A549 (cell line): ENCODE measurements around the gene CENPB. TPM values are rescaled to one million over a fixed set of nuclear protein-coding genes. Genes with fewer than 3 reads are reported as not detected.

Source experiments
- ATAC-seq, 2 experiments: fragments of 200-7000 bp in 1 of 2; fragments of >200 bp in 1 of 2; cut with Nextera tagmentation in 1 of 2; cut with Tn5 transposase in 1 of 2; 3 replicates each; pipeline versions ENCODE4 v1.8.0 to v1.9.1; 2018 to 2020; ENCODE audit warnings: mild to moderate bottlenecking in 1 of 2, moderate library complexity in 1 of 2
- CTCF ChIA-PET: fragments of 300-600 bp; sonication (Branson Sonifier 250); formaldehyde crosslinking; extraction: SDS; loops from one replicate; lab custom pipeline; 2021; ENCODE audit warnings: antibody characterized with exemption, inconsistent platforms; lab: Yijun Ruan, JAX
- POLR2A ChIA-PET: fragments of 350-600 bp; formaldehyde crosslinking; extraction: SDS; loops from one replicate; lab custom pipeline; 2021; ENCODE audit warnings: antibody characterized with exemption, inconsistent platforms; lab: Yijun Ruan, JAX
- DNase-seq, 2 experiments: peaks; one replicate each; pipeline versions ENCODE4 v3.0.0 to v3.0.0-alpha.2; 2011 to 2016; ENCODE audit warnings: low read depth in 1 of 2, low spot score in 1 of 2
- FAIRE-seq: peaks from 2 replicates; lab custom pipeline; 2011; peaks lifted over from hg19 to GRCh38; lab: Jason Lieb, UNC
- H3K27ac ChIP-seq, 2 experiments: fragments of >200 bp; sonication (Bioruptor Twin); formaldehyde crosslinking; 3 replicates each; pipeline ENCODE4 v1.5.1; 2016 to 2017
- H3K4me1 ChIP-seq: fragments of >200 bp; sonication (Bioruptor Twin); formaldehyde crosslinking; 3 replicates; pipeline ENCODE4 v1.6.1; 2016
- H3K4me2 ChIP-seq: fragments of >200 bp; sonication (Bioruptor Twin); formaldehyde crosslinking; 3 replicates; pipeline ENCODE4 v1.6.1; 2016
- H3K4me3 ChIP-seq: fragments of >200 bp; sonication (Bioruptor Twin); formaldehyde crosslinking; 3 replicates; pipeline ENCODE4 v1.5.1; 2016
- H3K9me3 ChIP-seq: fragments of >200 bp; sonication (Bioruptor Twin); formaldehyde crosslinking; 3 replicates; pipeline ENCODE4 v1.6.1; 2016
- CHD2 ChIP-seq: fragments of 150-350 bp; IDR thresholded peaks from 2 replicates; pipeline ENCODE4 v1.6.1; 2014; ENCODE audit warnings: low read length; ENCODE audit not compliant: partially characterized antibody
- EP300 ChIP-seq, 2 experiments: fragments of >200 bp; sonication (Bioruptor Twin); formaldehyde crosslinking; IDR thresholded peaks; 2 replicates in 1 of 2; 3 replicates in 1 of 2; pipeline ENCODE4 v1.6.1; 2016 to 2017
- ESRRA ChIP-seq: fragments of 150-350 bp; IDR thresholded peaks from 2 replicates; pipeline ENCODE4 v1.6.1; 2014; ENCODE audit warnings: mild to moderate bottlenecking, low read length, borderline replicate concordance
- FOSB ChIP-seq: fragments of 250-450 bp; sonication (Bioruptor Pico); IDR thresholded peaks from 2 replicates; pipeline ENCODE4 v1.5.0; 2020; ENCODE audit warnings: mild to moderate bottlenecking, moderate library complexity
- FOSL2 ChIP-seq, 2 experiments: fragments of 450-650 bp in 1 of 2; fragments of >200 bp in 1 of 2; sonication (Bioruptor Twin) in 1 of 2; formaldehyde crosslinking; IDR thresholded peaks; 2 replicates each; pipeline versions ENCODE4 v1.5.0 to v1.6.1; 2016 to 2020; ENCODE audit warnings: mild to moderate bottlenecking in 1 of 2, moderate library complexity in 1 of 2
- FOXS1 ChIP-seq: fragments of 250-450 bp; sonication (Bioruptor Pico); IDR thresholded peaks from 2 replicates; pipeline ENCODE4 v1.5.0; 2020; ENCODE audit warnings: mild to moderate bottlenecking, moderate library complexity
- GATA3 ChIP-seq: IDR thresholded peaks from 2 replicates; pipeline ENCODE4 v1.6.1; 2012; ENCODE audit warnings: borderline replicate concordance
- HDAC2 ChIP-seq: fragments of 200-600 bp; sonication (generic); IDR thresholded peaks from 2 replicates; pipeline ENCODE4 v1.6.1; 2016
- HEYL ChIP-seq: fragments of 250-450 bp; sonication (Bioruptor Pico); IDR thresholded peaks from 2 replicates; pipeline ENCODE4 v1.8.0; 2021; ENCODE audit warnings: mild to moderate bottlenecking, moderate library complexity
- HOXA7 ChIP-seq: fragments of 250-450 bp; sonication (Bioruptor Pico); IDR thresholded peaks from 2 replicates; pipeline ENCODE4 v1.5.0; 2020; ENCODE audit warnings: mild to moderate bottlenecking, moderate library complexity
- HOXB13 ChIP-seq: fragments of 250-450 bp; sonication (Bioruptor Pico); IDR thresholded peaks from 2 replicates; pipeline ENCODE4 v1.5.0; 2020; ENCODE audit warnings: low read depth, mild to moderate bottlenecking, moderate library complexity
- HOXB5 ChIP-seq: fragments of 250-450 bp; sonication (Bioruptor Pico); IDR thresholded peaks from 2 replicates; pipeline ENCODE4 v1.5.0; 2020; ENCODE audit warnings: mild to moderate bottlenecking, moderate library complexity
- JUN ChIP-seq, 2 experiments: fragments of >200 bp; sonication (Bioruptor Twin); formaldehyde crosslinking; IDR thresholded peaks; 2 replicates in 1 of 2; 3 replicates in 1 of 2; pipeline ENCODE4 v1.6.1; 2016 to 2017
- KDM1A ChIP-seq: fragments of 200-600 bp; sonication (generic); IDR thresholded peaks from 2 replicates; pipeline ENCODE4 v1.6.1; 2016; ENCODE audit warnings: low read depth, mild to moderate bottlenecking
- KDM5A ChIP-seq: fragments of 200-600 bp; sonication (generic); IDR thresholded peaks from 2 replicates; pipeline ENCODE4 v1.6.1; 2016; ENCODE audit warnings: antibody characterized with exemption, mild to moderate bottlenecking
- NR3C1 ChIP-seq: fragments of >200 bp; sonication (Bioruptor Twin); formaldehyde crosslinking; IDR thresholded peaks from 3 replicates; pipeline ENCODE4 v1.6.1; 2017
- PHF8 ChIP-seq: fragments of 200-600 bp; sonication (generic); IDR thresholded peaks from 2 replicates; pipeline ENCODE4 v1.6.1; 2016; ENCODE audit warnings: low read depth, mild to moderate bottlenecking, antibody characterized with exemption, moderate library complexity, borderline replicate concordance
- POLR2A ChIP-seq: IDR thresholded peaks from 2 replicates; pipeline ENCODE4 v1.6.1; 2012; ENCODE audit warnings: mild to moderate bottlenecking, low read length
- RARB ChIP-seq: fragments of 250-450 bp; sonication (Bioruptor Pico); IDR thresholded peaks from 2 replicates; pipeline ENCODE4 v1.8.0; 2021; ENCODE audit warnings: mild to moderate bottlenecking, moderate library complexity
- RFX5 ChIP-seq: fragments of 450-650 bp; IDR thresholded peaks from 2 replicates; pipeline ENCODE4 v1.7.1; 2014; ENCODE audit warnings: antibody characterized with exemption, mild to moderate bottlenecking, moderate library complexity
- SMC3 ChIP-seq: fragments of >200 bp; sonication (Bioruptor Twin); formaldehyde crosslinking; IDR thresholded peaks from 3 replicates; pipeline ENCODE4 v1.6.1; 2018; ENCODE audit warnings: inconsistent platforms
- ZFP36 ChIP-seq: fragments of 450-650 bp; IDR thresholded peaks from 2 replicates; pipeline ENCODE4 v1.6.1; 2014; ENCODE audit warnings: borderline replicate concordance; ENCODE audit not compliant: partially characterized antibody
- ZNF302 ChIP-seq: fragments of 250-450 bp; sonication (Bioruptor Pico); IDR thresholded peaks from 2 replicates; pipeline ENCODE4 v1.9.0; 2021; ENCODE audit warnings: inconsistent platforms, mild to moderate bottlenecking, moderate library complexity
- ZSCAN20 ChIP-seq: fragments of 250-450 bp; sonication (Bioruptor Pico); IDR thresholded peaks from 2 replicates; pipeline ENCODE4 v1.8.0; 2022; ENCODE audit warnings: mild to moderate bottlenecking, moderate library complexity
- WGBS: methylation state at CpG from one replicate; pipeline ENCODE4 v1.1.6; 2017; ENCODE audit errors: missing lambda C conversion rate; 5-methylcytosine and 5-hydroxymethylcytosine counted together
- polyA plus RNA-seq, 4 experiments: library from polyadenylated mRNA; depleted of rRNA in 3 of 4; stranded (reverse); fragments of >200 nt; fragmentation: RNase III in 1 of 4; extraction: RNeasy Plus Mini Kit Qiagen cat#74134 plus additional on column Dnase treatment in 1 of 4; gene quantifications; 2 replicates in 3 of 4; 3 replicates in 1 of 4; pipeline ENCODE4 v1.2.3, GENCODE V29; 2011 to 2017
- TF ChIP-seq, protein P1 (sequence below): fragments of >200 bp; sonication (Bioruptor Twin); formaldehyde crosslinking; IDR thresholded peaks from 3 replicates; pipeline ENCODE4 v1.6.1; 2016
- TF ChIP-seq, protein P2 (sequence below): fragments of 200-600 bp; sonication (generic); IDR thresholded peaks from 2 replicates; pipeline ENCODE4 v1.6.1; 2016; ENCODE audit warnings: antibody characterized with exemption, mild to moderate bottlenecking, moderate library complexity
- TF ChIP-seq, protein P3 (sequence below): IDR thresholded peaks from 2 replicates; pipeline ENCODE4 v1.6.1; 2012
- TF ChIP-seq, protein P4 (sequence below): fragments of >200 bp; sonication (Bioruptor Twin); formaldehyde crosslinking; IDR thresholded peaks from 3 replicates; pipeline ENCODE4 v1.5.1; 2016

The CENPB gene
- polyA plus RNA-seq, 2 of the 4 experiments (the other 2 are of a cell fraction): 42.6 to 106 TPM

DNA sequence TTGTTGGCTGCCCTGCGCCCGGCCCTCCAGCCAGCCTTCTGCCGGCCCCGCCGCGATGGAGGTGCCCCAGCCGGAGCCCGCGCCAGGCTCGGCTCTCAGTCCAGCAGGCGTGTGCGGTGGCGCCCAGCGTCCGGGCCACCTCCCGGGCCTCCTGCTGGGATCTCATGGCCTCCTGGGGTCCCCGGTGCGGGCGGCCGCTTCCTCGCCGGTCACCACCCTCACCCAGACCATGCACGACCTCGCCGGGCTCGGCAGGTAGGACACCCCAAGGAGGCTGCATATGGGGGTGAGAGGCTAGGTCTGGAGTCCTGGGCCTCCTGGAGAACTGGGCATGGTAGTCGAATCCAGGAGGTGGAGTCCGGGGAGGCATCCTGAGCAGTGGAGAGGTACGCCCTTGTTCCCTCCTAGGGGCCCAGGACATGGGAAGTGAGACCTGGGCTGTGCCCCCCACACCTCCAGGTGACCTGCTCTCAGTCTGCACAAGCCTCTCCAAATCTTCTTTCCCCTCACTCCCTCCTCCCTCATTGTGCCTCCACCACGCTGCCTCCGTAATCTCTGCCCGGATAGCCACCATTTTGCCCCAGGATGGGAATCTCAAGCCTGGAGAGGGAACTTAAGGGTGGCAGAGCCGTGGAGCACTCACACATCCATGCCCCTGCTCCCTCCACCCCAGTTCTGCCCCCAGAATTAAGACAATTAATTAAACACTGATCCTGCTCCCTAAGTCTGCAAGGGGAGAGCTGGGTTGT, 10.1 kb upstream of the CENPB start (continued):
- TF ChIP-seq, protein P1, sequence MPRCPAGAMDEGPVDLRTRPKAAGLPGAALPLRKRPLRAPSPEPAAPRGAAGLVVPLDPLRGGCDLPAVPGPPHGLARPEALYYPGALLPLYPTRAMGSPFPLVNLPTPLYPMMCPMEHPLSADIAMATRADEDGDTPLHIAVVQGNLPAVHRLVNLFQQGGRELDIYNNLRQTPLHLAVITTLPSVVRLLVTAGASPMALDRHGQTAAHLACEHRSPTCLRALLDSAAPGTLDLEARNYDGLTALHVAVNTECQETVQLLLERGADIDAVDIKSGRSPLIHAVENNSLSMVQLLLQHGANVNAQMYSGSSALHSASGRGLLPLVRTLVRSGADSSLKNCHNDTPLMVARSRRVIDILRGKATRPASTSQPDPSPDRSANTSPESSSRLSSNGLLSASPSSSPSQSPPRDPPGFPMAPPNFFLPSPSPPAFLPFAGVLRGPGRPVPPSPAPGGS: peak; percentile 15; the same call in 1 of the 3 replicates
- TF ChIP-seq GATA3: no peak
- TF ChIP-seq FOXS1 (CRISPR knock-in tag): no peak
- no peak for TF ChIP-seq EP300 (IDR thresholded peaks at IDR 0.05)
- no peak for TF ChIP-seq ZNF302 (CRISPR knock-in tag)

DNA sequence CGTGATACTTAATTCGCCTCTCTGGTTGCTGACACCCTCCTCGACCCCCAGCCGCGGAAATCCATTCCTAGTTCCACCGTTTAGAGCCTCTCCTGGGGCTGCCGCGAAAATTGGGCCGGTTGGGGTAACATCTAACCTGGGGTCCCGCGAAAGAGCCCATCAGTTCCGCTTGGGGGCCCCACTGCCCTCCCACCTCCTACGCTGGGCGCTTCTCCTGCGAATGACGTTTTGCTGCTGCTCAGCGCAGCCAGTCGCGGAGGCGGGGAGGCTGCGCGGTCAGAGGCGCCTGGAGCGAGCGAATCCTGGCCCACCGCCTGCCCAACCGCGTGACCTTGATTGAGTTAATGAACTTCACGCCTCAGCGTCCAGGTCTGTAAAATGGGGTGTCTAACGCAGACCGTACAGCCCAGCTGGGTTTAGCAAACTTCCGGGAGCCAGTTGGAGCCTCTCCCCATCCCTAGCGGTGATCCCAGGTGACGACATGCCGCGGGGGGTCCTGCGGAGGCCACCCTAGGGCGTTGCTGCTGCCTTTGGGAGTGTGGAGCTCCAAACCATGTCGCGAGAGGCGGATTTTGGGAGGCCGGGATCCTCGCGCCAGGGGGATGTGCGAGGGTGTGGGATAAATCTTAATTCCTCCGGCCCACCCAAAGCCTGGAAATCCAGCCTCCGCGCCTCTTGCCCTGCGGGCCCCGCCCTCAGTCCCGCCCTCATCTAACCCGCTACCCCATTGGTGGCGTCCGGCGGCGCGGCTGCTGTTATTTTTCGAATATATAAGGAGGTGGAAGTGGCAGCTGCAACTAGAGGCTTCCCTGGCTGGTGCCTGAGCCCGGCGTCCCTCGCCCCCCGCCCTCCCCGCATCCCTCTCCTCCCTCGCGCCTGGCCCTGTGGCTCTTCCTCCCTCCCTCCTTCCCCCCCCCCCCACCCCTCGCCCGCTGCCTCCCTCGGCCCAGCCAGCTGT, 9.2 kb upstream of the CENPB start, which contains the start of gene CDC25B:
Gene CDC25B, plus strand, starts transcription at position 800 of the 958 bp plus-strand sequence. CDS start 222 bp downstream, outside the sequence.
- Histone ChIP-seq H3K9me3 (no peaks in the 10 kb centered on the region), H3K4me3 (peak within 1 kb of the TSS; percentile 84), H3K4me1 (peaks cover 36% of the 10 kb centered on the region), H3K4me2 (peak within 1 kb of the TSS; percentile 84), H3K27ac (peak within 1 kb of the TSS; percentile 98 to 99)
- ChIA-PET POLR2A (interaction anchor here (0.7 to 2.2 kb wide), 11 partner anchors 9 to 812 kb away, joined by 3 to 36 read pairs (median 4); partner anchors contain the start of genes AP5S1, CENPB and SPEF1), CTCF (interaction anchor here (0.6 to 3.3 kb wide), 8 partner anchors 9 to 415 kb away, joined by 3 to 29 read pairs (median 5); partner anchors contain the start of genes CENPB and SPEF1)
- peak; percentile 88 to 91 for ATAC-seq
- 6% methylated on average over 50 of the region's 69 CpGs for whole genome bisulfite sequencing
- peak; percentile 7 for FAIRE-seq
- peak; percentile 96 to 97 for DNase-seq
- TF ChIP-seq NR3C1 (no peak), HOXB5 (CRISPR knock-in tag) (peak; percentile 79; the same call in 1 of the 2 replicates), FOSB (CRISPR knock-in tag) (peak; percentile 62), ESRRA (peak; percentile 98), RFX5 (peak; percentile 9; the same call in 1 of the 2 replicates), POLR2A (peak; percentile 89), HEYL (CRISPR knock-in tag) (no peak), RARB (CRISPR knock-in tag) (no peak), SMC3 (peak; percentile 39), KDM5A (no peak), KDM1A (peak; percentile 98), HDAC2 (peak; percentile 97), CHD2 (peak; percentile 86), ZSCAN20 (CRISPR knock-in tag) (peak; percentile 53; the same call in 1 of the 2 replicates), JUN (IDR thresholded peaks at IDR 0.05) (peak; percentile 65 to 97; a peak in 4 of 5 replicates), ZFP36 (no peak), HOXA7 (peak; percentile 25; the same call in 1 of the 2 replicates), FOSL2 (IDR thresholded peaks at IDR 0.05) (no peak), FOSL2 (CRISPR knock-in tag; IDR thresholded peaks at IDR 0.05) (peak; percentile 51; the same call in 1 of the 2 replicates), PHF8 (peak; percentile 85), HOXB13 (CRISPR knock-in tag) (no peak)
- TF ChIP-seq, protein P2, sequence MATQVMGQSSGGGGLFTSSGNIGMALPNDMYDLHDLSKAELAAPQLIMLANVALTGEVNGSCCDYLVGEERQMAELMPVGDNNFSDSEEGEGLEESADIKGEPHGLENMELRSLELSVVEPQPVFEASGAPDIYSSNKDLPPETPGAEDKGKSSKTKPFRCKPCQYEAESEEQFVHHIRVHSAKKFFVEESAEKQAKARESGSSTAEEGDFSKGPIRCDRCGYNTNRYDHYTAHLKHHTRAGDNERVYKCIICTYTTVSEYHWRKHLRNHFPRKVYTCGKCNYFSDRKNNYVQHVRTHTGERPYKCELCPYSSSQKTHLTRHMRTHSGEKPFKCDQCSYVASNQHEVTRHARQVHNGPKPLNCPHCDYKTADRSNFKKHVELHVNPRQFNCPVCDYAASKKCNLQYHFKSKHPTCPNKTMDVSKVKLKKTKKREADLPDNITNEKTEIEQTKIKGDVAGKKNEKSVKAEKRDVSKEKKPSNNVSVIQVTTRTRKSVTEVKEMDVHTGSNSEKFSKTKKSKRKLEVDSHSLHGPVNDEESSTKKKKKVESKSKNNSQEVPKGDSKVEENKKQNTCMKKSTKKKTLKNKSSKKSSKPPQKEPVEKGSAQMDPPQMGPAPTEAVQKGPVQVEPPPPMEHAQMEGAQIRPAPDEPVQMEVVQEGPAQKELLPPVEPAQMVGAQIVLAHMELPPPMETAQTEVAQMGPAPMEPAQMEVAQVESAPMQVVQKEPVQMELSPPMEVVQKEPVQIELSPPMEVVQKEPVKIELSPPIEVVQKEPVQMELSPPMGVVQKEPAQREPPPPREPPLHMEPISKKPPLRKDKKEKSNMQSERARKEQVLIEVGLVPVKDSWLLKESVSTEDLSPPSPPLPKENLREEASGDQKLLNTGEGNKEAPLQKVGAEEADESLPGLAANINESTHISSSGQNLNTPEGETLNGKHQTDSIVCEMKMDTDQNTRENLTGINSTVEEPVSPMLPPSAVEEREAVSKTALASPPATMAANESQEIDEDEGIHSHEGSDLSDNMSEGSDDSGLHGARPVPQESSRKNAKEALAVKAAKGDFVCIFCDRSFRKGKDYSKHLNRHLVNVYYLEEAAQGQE: peak; percentile 73
- TF ChIP-seq, protein P1: peak; percentile 90
- TF ChIP-seq, protein P3, sequence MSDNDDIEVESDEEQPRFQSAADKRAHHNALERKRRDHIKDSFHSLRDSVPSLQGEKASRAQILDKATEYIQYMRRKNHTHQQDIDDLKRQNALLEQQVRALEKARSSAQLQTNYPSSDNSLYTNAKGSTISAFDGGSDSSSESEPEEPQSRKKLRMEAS: peak; percentile 88
- TF ChIP-seq, protein P4, sequence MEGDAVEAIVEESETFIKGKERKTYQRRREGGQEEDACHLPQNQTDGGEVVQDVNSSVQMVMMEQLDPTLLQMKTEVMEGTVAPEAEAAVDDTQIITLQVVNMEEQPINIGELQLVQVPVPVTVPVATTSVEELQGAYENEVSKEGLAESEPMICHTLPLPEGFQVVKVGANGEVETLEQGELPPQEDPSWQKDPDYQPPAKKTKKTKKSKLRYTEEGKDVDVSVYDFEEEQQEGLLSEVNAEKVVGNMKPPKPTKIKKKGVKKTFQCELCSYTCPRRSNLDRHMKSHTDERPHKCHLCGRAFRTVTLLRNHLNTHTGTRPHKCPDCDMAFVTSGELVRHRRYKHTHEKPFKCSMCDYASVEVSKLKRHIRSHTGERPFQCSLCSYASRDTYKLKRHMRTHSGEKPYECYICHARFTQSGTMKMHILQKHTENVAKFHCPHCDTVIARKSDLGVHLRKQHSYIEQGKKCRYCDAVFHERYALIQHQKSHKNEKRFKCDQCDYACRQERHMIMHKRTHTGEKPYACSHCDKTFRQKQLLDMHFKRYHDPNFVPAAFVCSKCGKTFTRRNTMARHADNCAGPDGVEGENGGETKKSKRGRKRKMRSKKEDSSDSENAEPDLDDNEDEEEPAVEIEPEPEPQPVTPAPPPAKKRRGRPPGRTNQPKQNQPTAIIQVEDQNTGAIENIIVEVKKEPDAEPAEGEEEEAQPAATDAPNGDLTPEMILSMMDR: peak; percentile 37; the same call in 2 of the 3 replicates
